D721Med (cell line): ENCODE measurements around the gene GSC2.

Experiments
- DNase-seq: peaks from one replicate; pipeline ENCODE4 v3.0.0; 2011; ENCODE audit warnings: low spot score; ENCODE audit not compliant: insufficient read length
- FAIRE-seq: peaks from 2 replicates; lab custom pipeline; 2011; peaks lifted over from hg19 to GRCh38; lab: Jason Lieb, UNC
- TF ChIP-seq, protein P1 (sequence below): IDR thresholded peaks from 2 replicates; pipeline ENCODE4 v1.5.1; 2012; ENCODE audit warnings: mild to moderate bottlenecking, control low read depth; ENCODE audit not compliant: insufficient read depth; ENCODE audit errors: missing control alignments

Gene GSC2, protein sequence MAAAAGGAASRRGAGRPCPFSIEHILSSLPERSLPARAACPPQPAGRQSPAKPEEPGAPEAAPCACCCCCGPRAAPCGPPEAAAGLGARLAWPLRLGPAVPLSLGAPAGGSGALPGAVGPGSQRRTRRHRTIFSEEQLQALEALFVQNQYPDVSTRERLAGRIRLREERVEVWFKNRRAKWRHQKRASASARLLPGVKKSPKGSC

DNA sequence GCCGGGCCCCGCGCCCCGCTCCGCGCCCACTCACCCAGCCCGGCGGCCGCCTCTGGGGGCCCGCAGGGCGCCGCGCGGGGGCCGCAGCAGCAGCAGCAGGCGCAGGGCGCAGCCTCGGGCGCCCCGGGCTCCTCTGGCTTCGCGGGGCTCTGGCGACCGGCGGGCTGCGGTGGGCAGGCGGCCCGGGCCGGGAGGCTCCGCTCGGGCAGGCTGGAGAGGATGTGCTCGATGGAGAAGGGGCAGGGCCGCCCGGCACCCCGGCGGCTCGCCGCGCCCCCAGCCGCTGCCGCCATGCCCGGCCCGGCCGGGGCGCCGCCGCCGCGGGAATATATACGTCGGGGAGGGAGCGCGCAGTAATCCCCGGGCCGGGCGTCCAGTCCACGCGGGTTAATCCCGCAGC is at the start of gene GSC2:
GSC2 (minus strand) TSS at position 302 of the 400 bp plus-strand sequence; CDS start at position 293, 9 bp downstream.
- TF ChIP-seq, protein P1, sequence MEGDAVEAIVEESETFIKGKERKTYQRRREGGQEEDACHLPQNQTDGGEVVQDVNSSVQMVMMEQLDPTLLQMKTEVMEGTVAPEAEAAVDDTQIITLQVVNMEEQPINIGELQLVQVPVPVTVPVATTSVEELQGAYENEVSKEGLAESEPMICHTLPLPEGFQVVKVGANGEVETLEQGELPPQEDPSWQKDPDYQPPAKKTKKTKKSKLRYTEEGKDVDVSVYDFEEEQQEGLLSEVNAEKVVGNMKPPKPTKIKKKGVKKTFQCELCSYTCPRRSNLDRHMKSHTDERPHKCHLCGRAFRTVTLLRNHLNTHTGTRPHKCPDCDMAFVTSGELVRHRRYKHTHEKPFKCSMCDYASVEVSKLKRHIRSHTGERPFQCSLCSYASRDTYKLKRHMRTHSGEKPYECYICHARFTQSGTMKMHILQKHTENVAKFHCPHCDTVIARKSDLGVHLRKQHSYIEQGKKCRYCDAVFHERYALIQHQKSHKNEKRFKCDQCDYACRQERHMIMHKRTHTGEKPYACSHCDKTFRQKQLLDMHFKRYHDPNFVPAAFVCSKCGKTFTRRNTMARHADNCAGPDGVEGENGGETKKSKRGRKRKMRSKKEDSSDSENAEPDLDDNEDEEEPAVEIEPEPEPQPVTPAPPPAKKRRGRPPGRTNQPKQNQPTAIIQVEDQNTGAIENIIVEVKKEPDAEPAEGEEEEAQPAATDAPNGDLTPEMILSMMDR = no peak
- FAIRE-seq = no peak
- no peak for DNase-seq

DNA sequence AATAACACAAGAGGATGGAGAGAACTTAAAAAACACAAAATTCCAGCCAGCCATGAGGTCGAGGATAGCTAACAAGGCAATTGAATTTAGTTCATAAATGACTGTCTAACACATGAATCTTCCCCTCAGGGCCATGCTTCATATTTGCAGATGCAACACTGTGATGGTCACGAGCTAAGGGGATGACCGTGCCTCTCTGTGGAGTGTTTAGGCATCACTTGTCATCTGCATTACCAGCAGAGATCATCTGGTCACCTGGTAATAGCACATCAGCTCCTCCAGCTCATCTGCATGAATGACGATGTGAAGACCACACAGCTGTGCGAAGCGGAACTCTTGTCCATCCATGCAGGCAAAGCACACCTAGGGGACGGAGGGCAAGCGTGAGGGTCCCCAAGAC is 49.4 kb upstream of the GSC2 start:
- FAIRE-seq (no peak), DNase-seq (no peak)
- TF ChIP-seq, protein P1 = no peak

DNA sequence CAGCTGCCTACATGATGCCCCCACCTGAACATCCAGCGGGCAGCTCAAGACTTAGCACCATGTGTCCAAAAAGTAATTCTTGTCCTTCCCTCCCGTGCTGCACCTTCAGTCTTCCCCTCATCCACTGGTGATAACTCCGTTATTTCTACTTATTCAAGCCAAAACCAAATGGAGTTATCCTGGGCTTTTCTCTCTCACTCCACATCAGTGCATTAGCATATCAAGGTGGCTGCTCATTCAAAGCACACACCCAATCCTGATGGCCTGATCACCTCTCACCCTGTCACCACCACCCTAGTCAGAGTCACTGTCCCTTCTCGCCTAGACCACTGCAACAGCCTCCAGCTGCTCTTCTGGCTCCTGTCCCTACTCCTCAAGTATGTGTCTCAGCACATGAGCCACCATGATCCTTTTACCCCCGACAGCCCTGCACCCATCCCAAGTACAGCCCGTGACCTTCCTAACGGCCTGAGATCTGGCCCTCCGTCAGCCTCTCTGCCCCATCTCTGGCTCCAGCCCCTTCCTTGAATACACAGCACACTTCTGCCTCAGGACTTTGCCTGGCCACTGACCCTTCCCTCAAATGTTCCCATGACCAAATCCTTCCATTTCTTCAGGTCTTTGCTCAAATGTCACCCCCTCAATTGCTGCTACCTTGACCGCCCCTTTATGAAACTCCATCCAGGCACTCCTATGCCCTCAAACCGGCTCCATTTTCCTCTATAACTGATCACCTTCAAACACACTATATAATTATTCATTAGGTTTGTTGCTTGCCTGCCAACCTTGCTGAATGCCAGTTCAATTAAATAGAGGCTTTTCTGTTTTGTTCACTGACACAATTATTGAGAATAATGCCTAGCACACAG is 48.1 kb upstream of the GSC2 start:
- FAIRE-seq (no peak), DNase-seq (no peak)
- TF ChIP-seq, protein P1 = no peak

DNA sequence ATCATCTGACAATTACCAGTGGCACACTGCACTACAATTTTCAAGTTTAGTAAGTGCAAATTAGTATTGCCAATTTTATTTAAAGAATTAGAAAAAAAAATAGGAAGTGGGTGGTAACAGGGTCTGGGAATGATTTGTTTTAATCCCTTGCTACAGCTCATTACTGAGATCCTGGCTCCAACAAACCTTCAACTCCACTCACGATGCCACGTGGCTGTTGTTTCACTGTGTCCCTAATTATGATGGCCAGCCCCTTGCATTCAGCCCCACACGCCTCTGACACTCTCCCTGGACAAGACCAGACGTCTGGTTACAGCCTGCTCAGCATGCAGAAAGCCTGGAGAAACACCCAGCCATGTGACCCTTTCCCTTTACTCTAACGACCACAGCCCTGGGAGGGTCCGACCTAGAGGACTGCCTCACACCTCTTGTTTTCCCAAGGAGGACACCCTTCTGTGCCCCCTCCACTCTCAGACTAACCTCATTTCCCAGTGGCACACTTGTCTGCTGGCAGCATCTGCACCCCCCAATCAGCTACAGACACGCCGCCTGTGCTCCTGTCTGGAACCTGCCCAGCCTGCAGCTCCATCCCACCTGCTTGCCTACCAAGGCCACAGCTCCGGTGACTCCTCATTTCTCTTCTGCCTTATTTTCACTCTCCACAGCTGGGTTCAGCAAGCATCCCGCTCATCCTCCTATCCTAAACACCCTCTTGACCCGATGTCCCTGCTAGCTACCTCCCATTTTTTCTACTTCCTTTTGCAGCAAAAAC is 46.9 kb upstream of the GSC2 start:
- TF ChIP-seq, protein P1 = no peak
- FAIRE-seq (no peak), DNase-seq (no peak)

DNA sequence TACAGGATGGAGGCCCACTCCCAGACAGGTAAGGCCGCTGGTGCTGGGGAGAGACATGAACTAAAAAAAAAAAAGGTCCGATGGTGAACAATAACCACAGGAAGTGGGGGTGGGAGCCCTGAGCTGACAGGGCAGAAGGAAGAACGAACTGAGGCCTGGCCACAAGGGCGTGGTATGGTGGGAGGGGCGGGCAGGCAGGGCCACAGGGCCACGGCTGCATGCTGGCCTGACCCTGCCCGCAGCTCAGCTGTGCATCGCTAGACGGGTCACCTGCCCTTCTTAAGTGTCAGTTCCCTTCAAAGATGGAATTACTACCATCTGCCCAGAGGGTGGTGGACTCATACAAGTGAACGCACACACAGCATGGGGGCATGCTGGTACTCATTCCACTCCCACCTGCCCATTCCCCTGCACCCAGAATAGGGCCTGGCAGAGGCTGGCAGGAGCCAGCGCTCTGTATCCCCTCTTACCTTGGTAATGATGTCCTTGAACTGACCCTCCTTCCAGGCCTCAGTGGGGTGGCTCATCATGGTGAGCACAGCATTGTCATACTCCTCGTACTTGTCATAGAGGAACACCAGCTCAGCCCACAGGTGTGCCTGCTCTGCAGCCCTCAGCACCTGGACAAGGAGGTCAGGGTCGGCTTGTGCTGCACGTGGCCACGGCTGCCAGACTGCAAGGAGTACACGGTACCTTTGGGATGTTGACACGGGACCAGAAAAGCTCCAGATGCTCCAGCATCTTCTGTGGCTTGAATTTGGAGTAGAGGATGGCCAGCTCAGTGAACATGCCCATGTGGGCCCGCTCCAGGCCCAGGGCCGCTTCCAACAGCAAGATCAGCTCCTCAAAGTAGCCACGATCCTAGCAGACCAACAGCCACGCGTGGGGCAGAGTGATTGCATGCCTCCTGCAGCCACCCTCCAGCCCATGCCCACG is 46.0 kb upstream of the GSC2 start:
- FAIRE-seq (no peak), DNase-seq (no peak)
- TF ChIP-seq, protein P1 = no peak

DNA sequence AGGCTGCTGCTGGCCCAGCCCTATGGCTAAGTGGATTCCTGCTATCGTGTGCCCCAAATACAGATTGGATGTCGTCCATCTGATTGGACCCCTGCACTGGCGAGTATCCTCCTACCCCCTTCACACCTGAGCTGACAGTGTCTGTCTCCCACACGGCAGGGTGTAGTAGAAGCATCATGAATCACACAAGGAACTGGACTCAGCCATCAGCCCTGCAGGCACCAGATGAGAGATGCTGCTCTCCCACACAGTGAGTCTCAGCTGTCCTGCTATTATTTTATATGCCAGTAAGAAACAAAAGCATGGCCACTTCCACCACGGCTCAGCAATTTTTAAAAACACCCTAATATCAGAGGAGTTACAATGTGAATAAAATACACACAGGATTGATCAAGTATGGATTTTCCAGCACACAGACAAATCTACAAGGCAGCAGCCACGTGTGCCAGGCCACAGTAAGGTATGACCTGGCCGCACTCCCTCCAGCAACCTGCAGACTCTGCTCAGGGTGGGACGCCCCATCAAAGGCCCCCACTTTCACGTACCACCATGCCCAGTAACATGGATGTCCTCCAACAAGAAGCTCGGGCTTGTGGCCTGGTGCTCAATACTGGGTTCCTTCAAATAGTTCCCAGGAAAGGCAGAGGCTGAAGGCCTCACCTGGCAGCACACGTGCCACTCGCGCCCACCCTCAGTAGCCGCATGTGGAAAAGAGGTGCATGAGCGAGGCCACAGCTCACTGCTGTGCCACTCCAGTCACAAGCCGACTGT is 44.9 kb upstream of the GSC2 start:
- TF ChIP-seq, protein P1 = no peak
- no peak for FAIRE-seq
- DNase-seq = no peak
